PFSK-1 (cell line): ENCODE data around the gene DNM1.

Source experiments
- SIN3A ChIP-seq: IDR thresholded peaks from 2 replicates; pipeline ENCODE4 v1.6.1; 2012; ENCODE audit warnings: mild to moderate bottlenecking, low read length, moderate library complexity, borderline replicate concordance; ENCODE audit not compliant: insufficient read depth
- TF ChIP-seq, protein P1 (sequence below), 2 experiments: IDR thresholded peaks; 2 replicates each; pipeline versions ENCODE4 v1.6.1 to v1.8.0; 2011 to 2012; ENCODE audit warnings: low read depth in 2 of 2, low read length in 2 of 2, control low read depth in 1 of 2, inconsistent platforms in 1 of 2, mild to moderate bottlenecking in 1 of 2, moderate library complexity in 1 of 2; ENCODE audit not compliant: insufficient read depth in 1 of 2

DNA sequence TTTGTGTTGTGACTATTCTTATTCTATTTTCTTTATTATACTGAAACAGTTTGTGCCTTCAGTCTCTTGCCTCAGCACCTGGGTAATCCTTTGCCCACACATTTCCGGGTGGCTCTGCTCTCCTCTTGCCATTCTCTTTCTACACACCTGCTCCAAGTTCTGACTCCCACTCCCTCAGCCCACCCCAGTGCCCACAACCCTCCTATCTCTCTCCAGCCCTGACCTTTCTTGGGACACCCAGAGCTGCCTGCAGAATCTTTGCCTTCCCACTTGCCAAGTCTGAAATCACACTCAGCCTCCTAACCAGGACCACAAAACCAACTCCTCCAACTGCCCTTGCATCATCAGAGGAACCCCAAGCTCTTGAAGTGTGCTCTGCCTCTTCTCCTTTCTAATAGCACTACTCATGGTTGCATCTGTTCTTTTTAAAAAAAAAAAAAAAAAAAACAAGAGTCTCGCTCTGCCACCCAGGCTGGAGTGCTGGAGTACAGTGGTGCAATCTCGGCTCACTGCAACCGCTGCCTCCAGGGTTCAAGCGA lies 77.0 kb downstream of the DNM1 start:
- TF ChIP-seq, protein P1, sequence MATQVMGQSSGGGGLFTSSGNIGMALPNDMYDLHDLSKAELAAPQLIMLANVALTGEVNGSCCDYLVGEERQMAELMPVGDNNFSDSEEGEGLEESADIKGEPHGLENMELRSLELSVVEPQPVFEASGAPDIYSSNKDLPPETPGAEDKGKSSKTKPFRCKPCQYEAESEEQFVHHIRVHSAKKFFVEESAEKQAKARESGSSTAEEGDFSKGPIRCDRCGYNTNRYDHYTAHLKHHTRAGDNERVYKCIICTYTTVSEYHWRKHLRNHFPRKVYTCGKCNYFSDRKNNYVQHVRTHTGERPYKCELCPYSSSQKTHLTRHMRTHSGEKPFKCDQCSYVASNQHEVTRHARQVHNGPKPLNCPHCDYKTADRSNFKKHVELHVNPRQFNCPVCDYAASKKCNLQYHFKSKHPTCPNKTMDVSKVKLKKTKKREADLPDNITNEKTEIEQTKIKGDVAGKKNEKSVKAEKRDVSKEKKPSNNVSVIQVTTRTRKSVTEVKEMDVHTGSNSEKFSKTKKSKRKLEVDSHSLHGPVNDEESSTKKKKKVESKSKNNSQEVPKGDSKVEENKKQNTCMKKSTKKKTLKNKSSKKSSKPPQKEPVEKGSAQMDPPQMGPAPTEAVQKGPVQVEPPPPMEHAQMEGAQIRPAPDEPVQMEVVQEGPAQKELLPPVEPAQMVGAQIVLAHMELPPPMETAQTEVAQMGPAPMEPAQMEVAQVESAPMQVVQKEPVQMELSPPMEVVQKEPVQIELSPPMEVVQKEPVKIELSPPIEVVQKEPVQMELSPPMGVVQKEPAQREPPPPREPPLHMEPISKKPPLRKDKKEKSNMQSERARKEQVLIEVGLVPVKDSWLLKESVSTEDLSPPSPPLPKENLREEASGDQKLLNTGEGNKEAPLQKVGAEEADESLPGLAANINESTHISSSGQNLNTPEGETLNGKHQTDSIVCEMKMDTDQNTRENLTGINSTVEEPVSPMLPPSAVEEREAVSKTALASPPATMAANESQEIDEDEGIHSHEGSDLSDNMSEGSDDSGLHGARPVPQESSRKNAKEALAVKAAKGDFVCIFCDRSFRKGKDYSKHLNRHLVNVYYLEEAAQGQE (IDR thresholded peaks at IDR 0.05; ENCODE audit: insufficient read depth in 1 of 2, low read depth in 2 of 2, low read length in 2 of 2) = no peak
- TF ChIP-seq SIN3A = no peak
